Measurements from ENCODE around the gene ARHGEF25. TPM values are rescaled to one million over a fixed set of nuclear protein-coding genes. Genes with fewer than 3 reads are reported as not detected.

The ARHGEF25 gene
- total and polyA plus RNA-seq, 2 of the 13 experiments (the other 11 are each of a cell fraction or from before 2014, with no cell fraction given) = 11.5 to 12.5 TPM

- TF ChIP-seq ZNF660 (CRISPR knock-in tag; IDR thresholded peaks at IDR 0.05; ENCODE audit: borderline replicate concordance, low read depth) = no peak
- TF ChIP-seq ZNF33A (CRISPR knock-in tag; IDR thresholded peaks at IDR 0.05; ENCODE audit: borderline replicate concordance) = no peak
- no peak for TF ChIP-seq ZNF530 (CRISPR knock-in tag; IDR thresholded peaks at IDR 0.05; ENCODE audit: low read depth)
- peak; percentile 79; the same call in 1 of the 2 replicates for TF ChIP-seq RNF2 (conservative IDR thresholded peaks at IDR 0.05; ENCODE audit: low read depth)
- TF ChIP-seq ZNF850 (CRISPR knock-in tag; conservative IDR thresholded peaks at IDR 0.05) = no peak
- TF ChIP-seq ZNF616 (CRISPR knock-in tag; IDR thresholded peaks at IDR 0.05; ENCODE audit: low read depth) = no peak
- peak; percentile 63 for TF ChIP-seq HNRNPLL (IDR thresholded peaks at IDR 0.05; ENCODE audit: low read depth, low read length, poor library complexity, severe bottlenecking)
- TF ChIP-seq ZNF136 (CRISPR knock-in tag; IDR thresholded peaks at IDR 0.05; ENCODE audit: low read depth) = no peak
- TF ChIP-seq ZNF253 (CRISPR knock-in tag; IDR thresholded peaks at IDR 0.05; ENCODE audit: borderline replicate concordance) = no peak
- no peak for TF ChIP-seq IKZF1 (IDR thresholded peaks at IDR 0.05)
- peak; percentile 72 for TF ChIP-seq SALL1 (CRISPR knock-in tag; IDR thresholded peaks at IDR 0.05)
- peak; percentile 43; the same call in 1 of the 2 replicates for TF ChIP-seq GMEB1 (CRISPR knock-in tag; IDR thresholded peaks at IDR 0.05; ENCODE audit: borderline replicate concordance)
- peak; percentile 86 for TF ChIP-seq KDM2A (CRISPR knock-in tag; IDR thresholded peaks at IDR 0.05; ENCODE audit: borderline replicate concordance, low read depth)
- TF ChIP-seq ZBTB2 (CRISPR knock-in tag; IDR thresholded peaks at IDR 0.05; ENCODE audit: low read depth) = no peak
- TF ChIP-seq GLMP (CRISPR knock-in tag; IDR thresholded peaks at IDR 0.05; ENCODE audit: borderline replicate concordance) = no peak
- peak; percentile 38; the same call in 1 of the 2 replicates for TF ChIP-seq KAT8 (CRISPR knock-in tag; IDR thresholded peaks at IDR 0.05)
- no peak for TF ChIP-seq PBX3 (CRISPR knock-in tag; IDR thresholded peaks at IDR 0.05; ENCODE audit: borderline replicate concordance)
- no peak for TF ChIP-seq ZNF703 (CRISPR knock-in tag; IDR thresholded peaks at IDR 0.05; ENCODE audit: borderline replicate concordance)
Measured at GRCh38 chr12:57632958-57633840, 22.0 kb downstream of the ARHGEF25 start, which contains the start of gene B4GALNT1 (continued).
